GM19193 (cell line): ENCODE results near the gene FBXL2.

Experiments used
- POLR2A ChIP-seq: IDR thresholded peaks from 4 replicates; pipeline ENCODE4 v1.6.1; 2011; ENCODE audit not compliant: insufficient read depth, insufficient read length; ENCODE audit errors: extremely low read depth

The FBXL2 gene, protein sequence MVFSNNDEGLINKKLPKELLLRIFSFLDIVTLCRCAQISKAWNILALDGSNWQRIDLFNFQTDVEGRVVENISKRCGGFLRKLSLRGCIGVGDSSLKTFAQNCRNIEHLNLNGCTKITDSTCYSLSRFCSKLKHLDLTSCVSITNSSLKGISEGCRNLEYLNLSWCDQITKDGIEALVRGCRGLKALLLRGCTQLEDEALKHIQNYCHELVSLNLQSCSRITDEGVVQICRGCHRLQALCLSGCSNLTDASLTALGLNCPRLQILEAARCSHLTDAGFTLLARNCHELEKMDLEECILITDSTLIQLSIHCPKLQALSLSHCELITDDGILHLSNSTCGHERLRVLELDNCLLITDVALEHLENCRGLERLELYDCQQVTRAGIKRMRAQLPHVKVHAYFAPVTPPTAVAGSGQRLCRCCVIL

GRCh38 chr3:33277193-33277882 lies at the start of gene FBXL2:
TSS of gene FBXL2 (plus strand) at chr3:33277442. CDS start at chr3:33277513, 71 bp downstream.
- TF ChIP-seq POLR2A = no peak

DNA sequence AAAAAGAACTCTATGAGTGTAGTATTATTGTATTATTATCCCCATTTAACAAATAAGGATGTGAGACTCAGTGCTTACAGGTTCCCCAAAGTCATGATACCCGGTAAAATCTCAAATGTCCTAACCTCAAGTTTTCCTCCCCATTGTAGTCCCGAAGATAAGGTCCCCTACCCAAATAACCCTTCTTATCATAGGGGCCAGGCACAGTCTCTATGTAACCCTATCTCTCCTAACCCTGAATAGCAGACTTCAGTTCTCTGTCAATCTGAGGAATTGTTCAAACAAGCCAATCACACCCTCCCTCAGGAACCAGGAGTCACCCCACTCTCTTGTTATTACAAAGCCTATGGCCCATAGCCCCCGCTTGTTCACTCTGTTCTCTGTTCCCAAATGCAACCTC lies 48.2 kb upstream of the FBXL2 start:
- TF ChIP-seq POLR2A = no peak

GRCh38 chr3:33229947-33230346 lies 47.3 kb upstream of the FBXL2 start:
- no peak for TF ChIP-seq POLR2A

- no peak for TF ChIP-seq POLR2A
Measured at GRCh38 chr3:33231756-33232465, 45.3 kb upstream of the FBXL2 start.

- TF ChIP-seq POLR2A = no peak
Measured at GRCh38 chr3:33233884-33234283, 43.4 kb upstream of the FBXL2 start.

GRCh38 chr3:33236005-33236404 lies 41.2 kb upstream of the FBXL2 start:
- TF ChIP-seq POLR2A = no peak

- no peak for TF ChIP-seq POLR2A
Measured at GRCh38 chr3:33237439-33237838, 39.8 kb upstream of the FBXL2 start.

GRCh38 chr3:33238923-33239322 lies 38.3 kb upstream of the FBXL2 start:
- no peak for TF ChIP-seq POLR2A

GRCh38 chr3:33240261-33240660 lies 37.0 kb upstream of the FBXL2 start:
- TF ChIP-seq POLR2A = no peak

DNA sequence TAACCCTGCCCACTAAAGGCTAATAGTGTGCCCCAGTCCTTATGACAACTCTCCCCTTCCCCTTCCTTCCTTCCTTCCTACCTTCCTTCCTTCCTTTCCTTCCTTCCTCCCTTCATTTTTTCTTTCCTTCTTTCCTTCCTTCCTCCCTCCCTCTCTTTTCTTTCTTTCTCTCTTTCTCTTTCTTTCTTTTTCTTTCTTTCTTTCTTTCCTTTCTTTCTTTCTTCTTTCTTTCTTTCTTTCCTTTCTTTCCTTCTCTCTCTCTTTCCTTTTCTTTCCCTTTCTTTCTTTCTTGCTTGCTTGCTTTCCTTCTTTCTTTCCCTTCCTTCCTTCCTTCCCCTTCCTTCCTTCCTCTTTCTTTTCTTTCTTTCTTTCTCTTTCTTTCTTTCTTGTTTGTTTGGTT lies 30.5 kb upstream of the FBXL2 start:
- no peak for TF ChIP-seq POLR2A

DNA sequence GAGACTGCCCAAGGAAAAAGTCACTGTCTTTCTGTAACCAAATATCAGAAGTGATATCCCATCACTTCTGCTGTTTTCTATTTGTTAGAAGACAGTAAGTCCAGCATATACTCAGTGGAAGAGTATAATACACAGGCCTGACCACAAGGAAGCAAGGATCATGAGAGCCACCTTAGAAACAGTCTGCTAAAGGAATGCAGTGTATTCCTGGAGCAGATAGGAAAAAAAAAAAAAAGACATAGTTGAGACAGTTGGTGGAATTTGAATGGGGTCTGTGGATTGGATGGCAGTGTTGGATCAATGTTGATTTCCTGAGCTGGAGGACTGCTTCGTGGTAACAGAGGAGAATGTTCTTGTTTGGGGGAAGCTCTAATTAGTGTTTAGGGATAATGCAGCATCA lies 26.5 kb upstream of the FBXL2 start:
- TF ChIP-seq POLR2A = no peak

GRCh38 chr3:33256249-33256648 lies 21.0 kb upstream of the FBXL2 start:
- TF ChIP-seq POLR2A = no peak

DNA sequence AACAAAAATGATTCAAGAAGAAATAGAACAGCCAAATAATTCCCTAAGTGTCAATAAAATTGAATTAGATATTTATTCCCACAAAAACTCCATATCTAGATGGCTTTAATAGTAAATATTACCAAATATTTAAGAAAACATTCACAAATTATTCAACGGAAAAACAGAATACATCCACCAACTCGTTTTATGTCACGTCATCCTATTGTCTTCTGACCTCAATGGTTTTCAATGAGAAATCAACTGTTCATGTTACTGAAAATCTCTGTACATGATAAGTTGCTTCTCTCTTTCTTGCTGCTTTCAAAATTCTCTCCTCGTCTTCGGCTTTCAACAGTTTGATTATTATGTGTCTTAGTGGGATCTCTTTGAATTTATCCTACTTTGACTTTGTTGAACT lies 17.1 kb upstream of the FBXL2 start:
- no peak for TF ChIP-seq POLR2A

DNA sequence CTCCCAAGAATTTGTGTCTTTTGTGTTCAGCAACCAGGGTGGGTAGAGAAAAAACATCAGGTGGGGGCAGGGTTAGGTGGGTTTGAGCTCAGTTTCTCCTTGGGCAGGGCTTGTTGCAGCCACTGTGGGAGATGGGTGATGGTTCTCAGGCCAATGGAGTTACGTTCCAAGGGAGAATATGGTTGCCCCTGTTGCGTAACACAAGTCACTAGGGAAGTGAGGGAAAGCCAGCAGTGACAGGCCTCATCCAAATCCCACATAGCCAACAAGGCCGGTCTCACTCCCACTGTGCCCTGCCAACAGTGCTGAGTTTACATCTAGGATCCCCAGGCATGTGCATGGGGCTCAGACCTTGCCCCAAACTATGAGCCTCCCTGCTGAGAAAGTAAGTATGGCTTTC lies 7.9 kb upstream of the FBXL2 start:
- no peak for TF ChIP-seq POLR2A

GRCh38 chr3:33271324-33271723 lies 5.9 kb upstream of the FBXL2 start:
- no peak for TF ChIP-seq POLR2A

- TF ChIP-seq POLR2A = no peak
Measured at GRCh38 chr3:33273628-33274027, 3.6 kb upstream of the FBXL2 start.

DNA sequence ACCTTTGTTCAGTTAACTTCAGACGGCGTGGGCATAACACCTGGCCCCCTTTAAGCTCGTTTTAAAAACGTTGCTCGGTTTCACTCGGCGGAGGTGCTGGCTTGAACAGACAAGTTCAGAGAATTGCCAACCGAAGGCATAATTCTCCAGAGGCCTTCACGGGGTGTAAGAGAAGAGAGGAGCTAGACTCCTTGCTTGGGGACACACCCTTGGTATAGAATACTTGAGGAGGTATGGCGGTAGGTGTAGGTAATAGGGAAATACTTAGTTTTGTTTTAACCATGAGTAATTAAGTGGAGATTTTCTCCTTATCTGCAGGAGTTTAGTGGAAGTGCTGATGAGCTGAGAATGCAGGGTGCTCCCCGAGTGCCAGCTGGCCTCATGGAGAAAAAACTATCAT lies 921 bp downstream of the FBXL2 start:
- no peak for TF ChIP-seq POLR2A
